ENCODE data around the gene CNGA1. TPM values are rescaled to one million over a fixed set of nuclear protein-coding genes. Genes with fewer than 3 reads are reported as not detected.

CNGA1 gene
- total RNA-seq, 4 donors from 2014 or later, result 0.34 to 1.8 (median 0.94) TPM; not detected in 1

DNA sequence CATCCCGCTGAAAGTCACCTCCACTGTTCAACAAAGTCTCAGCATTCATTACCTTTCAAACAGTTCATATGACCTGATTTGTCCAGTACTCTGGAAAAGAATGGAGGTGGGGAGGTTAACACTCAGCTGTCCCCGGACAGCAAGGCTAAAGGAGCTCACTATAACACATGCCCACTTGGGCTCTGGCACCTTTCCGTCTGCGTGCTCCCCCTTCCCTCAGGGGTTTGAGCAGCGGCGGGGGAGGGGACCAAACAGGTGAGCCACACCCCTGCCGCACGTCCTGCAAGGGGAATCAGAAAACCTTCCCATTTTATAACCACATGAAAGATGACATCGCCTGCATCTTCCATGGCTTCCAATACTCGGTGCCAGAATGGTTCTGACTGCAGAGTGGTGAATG, 62.2 kb downstream of the CNGA1 start:
- TF ChIP-seq POLR2A (IDR thresholded peaks at IDR 0.05), result no peak
- TF ChIP-seq, protein P1, sequence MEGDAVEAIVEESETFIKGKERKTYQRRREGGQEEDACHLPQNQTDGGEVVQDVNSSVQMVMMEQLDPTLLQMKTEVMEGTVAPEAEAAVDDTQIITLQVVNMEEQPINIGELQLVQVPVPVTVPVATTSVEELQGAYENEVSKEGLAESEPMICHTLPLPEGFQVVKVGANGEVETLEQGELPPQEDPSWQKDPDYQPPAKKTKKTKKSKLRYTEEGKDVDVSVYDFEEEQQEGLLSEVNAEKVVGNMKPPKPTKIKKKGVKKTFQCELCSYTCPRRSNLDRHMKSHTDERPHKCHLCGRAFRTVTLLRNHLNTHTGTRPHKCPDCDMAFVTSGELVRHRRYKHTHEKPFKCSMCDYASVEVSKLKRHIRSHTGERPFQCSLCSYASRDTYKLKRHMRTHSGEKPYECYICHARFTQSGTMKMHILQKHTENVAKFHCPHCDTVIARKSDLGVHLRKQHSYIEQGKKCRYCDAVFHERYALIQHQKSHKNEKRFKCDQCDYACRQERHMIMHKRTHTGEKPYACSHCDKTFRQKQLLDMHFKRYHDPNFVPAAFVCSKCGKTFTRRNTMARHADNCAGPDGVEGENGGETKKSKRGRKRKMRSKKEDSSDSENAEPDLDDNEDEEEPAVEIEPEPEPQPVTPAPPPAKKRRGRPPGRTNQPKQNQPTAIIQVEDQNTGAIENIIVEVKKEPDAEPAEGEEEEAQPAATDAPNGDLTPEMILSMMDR (IDR thresholded peaks at IDR 0.05), result no peak
- DNase-seq, result peak; percentile 2 to 22
- no peak overlapping the region for H3K4me3 ChIP-seq (replicated peaks in 1 of 3)
- H3K4me1 ChIP-seq, result no peaks in the 10 kb centered on the region
- H3K27me3 ChIP-seq, result no peaks in the 10 kb centered on the region
- intact Hi-C loops (cut with DNase I), result no loop called here
- H3K36me3 ChIP-seq, result no peaks in the 10 kb centered on the region
- no peaks in the 10 kb centered on the region for H3K9me3 ChIP-seq
- 36 to 56% methylated on average over 10 of the region's 10 CpGs for WGBS, 2 donors
- no peak overlapping the region for H3K27ac ChIP-seq

DNA sequence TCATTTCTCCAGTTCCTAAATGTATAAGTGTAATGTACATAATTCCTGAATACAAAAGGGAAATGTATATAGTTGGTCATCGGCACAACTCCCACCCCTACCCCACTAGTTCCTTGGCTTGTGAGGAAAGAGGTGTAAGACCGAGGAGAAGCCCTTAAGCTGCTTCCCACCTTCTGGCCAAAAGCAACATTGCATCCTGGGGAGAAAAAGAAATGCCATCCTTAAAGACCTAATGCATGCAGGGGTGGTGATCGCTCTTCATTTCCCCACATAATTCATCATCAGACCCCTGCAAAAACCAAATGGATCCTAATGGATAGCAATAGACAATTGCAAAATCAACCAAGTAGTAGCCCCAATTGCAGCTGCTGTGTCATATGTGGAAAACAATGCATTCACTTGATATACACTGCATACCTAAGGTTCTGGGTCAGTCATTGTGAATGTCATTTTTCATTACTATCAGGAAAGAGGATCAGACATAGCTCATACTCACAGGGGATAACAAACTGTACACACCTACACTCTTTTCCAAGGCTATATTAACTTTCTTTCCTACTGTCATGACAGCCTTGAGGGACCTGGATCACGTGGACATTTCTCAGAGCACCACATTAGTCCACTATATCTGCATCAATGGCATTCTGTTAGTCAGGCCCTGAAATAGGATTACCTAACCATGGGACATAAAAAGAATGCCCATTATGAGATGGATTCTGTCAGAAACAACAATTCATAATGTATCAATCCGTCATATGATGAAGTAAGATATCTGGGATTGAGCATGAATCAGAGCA, 70.4 kb downstream of the CNGA1 start:
- DNase-seq, result no peak
- H3K27me3 ChIP-seq, result no peaks in the 10 kb centered on the region
- 91 to 94% methylated on average over 5 of the region's 5 CpGs for WGBS, 2 donors
- no peaks in the 10 kb centered on the region for H3K36me3 ChIP-seq
- intact Hi-C loops (cut with DNase I), result no loop called here
- no peaks in the 10 kb centered on the region for H3K9me3 ChIP-seq
- TF ChIP-seq, protein P1 (IDR thresholded peaks at IDR 0.05), result no peak
- no peak for TF ChIP-seq POLR2A (IDR thresholded peaks at IDR 0.05)
- H3K27ac ChIP-seq, result no peak overlapping the region
- H3K4me3 ChIP-seq (replicated peaks in 1 of 3), result no peak overlapping the region
- H3K4me1 ChIP-seq, result no peaks in the 10 kb centered on the region

DNA sequence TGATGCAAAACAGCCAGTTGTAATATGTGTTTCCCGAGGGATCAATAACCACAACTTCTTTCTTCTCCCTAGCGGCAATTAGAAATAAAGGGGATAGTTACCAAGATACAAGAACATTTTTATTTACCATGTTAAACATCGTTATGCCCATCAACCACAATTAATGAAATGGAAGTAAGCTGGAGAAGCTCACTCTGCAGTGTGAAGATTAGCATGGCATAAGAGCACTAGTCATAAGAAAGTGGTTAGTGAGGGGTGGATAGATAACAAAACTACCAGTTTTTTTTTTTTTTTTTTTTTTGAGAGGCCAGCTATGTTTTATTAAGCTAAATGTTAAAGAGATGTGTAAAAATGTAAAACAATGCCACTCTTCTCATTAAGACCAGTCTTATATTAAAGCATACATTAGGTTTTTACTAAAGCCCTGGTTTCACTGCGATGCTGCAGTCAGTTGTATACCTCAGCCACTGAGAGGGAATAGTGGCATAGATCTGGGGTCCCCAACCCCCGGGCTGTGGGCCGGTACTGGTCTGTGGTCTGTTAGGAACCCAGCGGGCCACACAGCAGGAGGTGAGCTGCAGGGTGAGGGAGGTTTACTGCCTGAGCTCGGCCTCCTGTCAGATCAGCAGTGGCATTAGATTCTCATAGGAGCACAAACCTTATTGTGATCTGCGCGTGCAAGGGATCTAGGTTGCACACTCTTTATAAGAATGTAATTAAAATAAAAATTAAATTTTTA, 74.2 kb downstream of the CNGA1 start:
- DNase-seq, result no peak
- TF ChIP-seq, protein P1 (IDR thresholded peaks at IDR 0.05), result no peak
- TF ChIP-seq POLR2A (IDR thresholded peaks at IDR 0.05), result no peak
- H3K27me3 ChIP-seq, result no peaks in the 10 kb centered on the region
- H3K4me1 ChIP-seq, result no peaks in the 10 kb centered on the region
- no peaks in the 10 kb centered on the region for H3K36me3 ChIP-seq
- WGBS, 2 donors, result 70 to 75% methylated on average over 10 of the region's 10 CpGs
- no peak overlapping the region for H3K27ac ChIP-seq
- intact Hi-C loops (cut with DNase I), result no loop called here
- H3K9me3 ChIP-seq, result no peaks in the 10 kb centered on the region
- no peak overlapping the region for H3K4me3 ChIP-seq (replicated peaks in 1 of 3)

DNA sequence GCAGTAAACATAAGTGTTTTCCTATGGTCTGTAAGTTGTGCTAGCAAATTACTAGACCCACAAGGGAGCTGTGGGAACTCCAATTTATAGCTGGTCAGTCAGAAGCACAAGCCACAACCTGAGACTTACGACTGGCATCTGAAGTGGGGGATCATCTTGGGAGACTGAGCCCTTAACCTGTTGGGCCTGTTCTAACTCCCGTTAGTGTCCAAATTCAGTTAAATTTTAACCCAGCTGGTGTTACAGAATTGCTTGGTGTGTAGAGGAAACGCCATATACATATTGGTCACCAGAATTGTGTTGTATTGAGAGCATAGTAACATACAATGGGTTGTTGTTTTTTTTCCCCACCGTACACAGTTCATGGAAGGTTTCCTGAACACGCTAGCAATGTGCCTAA, 77.0 kb downstream of the CNGA1 start:
- TF ChIP-seq, protein P1 (IDR thresholded peaks at IDR 0.05), result no peak
- TF ChIP-seq POLR2A (IDR thresholded peaks at IDR 0.05), result no peak
- intact Hi-C loops (cut with DNase I), result no loop called here
- Histone ChIP-seq H3K27me3 (no peaks in the 10 kb centered on the region), H3K36me3 (no peaks in the 10 kb centered on the region), H3K4me3 (replicated peaks in 1 of 3) (no peak overlapping the region), H3K4me1 (no peaks in the 10 kb centered on the region), H3K9me3 (no peaks in the 10 kb centered on the region), H3K27ac (no peak overlapping the region)
- 89 to 94% methylated on average over 5 of the region's 5 CpGs for WGBS, 2 donors
- DNase-seq, result no peak

DNA sequence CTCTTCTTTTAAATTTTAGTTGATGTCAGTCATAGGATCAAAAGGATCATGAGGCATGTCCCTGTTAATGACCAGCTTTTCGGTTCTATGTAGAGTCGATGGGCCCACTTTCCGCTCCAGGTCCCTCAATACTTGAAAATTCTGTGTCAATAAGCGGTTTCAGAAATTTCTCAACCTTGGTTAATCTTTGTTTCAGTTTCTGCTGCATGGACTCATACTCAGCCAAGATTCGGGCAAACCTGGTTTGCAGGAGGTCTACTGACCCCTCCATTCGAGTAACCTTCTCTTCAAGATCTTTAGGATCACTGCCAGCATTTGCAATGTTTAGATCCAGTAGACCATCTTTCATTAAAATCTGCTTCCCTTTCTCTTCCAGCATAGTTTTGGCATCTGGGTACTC, 80.1 kb downstream of the CNGA1 start:
- 92 to 93% methylated on average over 6 of the region's 6 CpGs for WGBS, 2 donors
- Histone ChIP-seq H3K4me1 (no peaks in the 10 kb centered on the region), H3K4me3 (replicated peaks in 1 of 3) (no peak overlapping the region), H3K9me3 (no peaks in the 10 kb centered on the region), H3K27me3 (no peaks in the 10 kb centered on the region), H3K27ac (no peak overlapping the region), H3K36me3 (no peaks in the 10 kb centered on the region)
- TF ChIP-seq, protein P1 (IDR thresholded peaks at IDR 0.05), result no peak
- no peak for TF ChIP-seq POLR2A (IDR thresholded peaks at IDR 0.05)
- intact Hi-C loops (cut with DNase I), result no loop called here
- DNase-seq, result no peak
